C4-2B (cell line): ENCODE data around the gene TPCN2.

Source experiments
- ZFX ChIP-seq: fragments of 450-650 bp; IDR thresholded peaks from 2 replicates; pipeline ENCODE4 v1.6.1; 2017
- TF ChIP-seq, protein P1 (sequence below): fragments of 450-650 bp; conservative IDR thresholded peaks from 2 replicates; pipeline ENCODE4 v1.5.1; 2017; ENCODE audit warnings: mild to moderate bottlenecking

DNA sequence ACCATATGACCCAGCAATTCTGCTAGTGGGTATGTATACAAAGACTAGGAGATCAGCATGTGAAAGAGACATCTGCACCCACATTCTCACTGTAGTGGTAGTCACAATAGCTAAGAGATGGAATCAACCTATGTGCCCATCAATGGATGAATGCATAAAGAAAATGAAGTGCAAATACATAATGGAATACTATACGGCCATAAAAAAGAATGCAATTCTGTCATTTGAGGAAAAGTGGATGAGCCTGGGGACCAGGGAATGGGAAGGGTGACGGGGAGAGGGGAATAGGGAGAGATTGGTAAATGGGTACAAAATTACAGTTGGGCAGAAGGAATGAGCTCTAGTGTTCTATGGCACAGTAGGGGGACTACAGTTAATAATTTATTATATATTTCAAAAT is 80.3 kb downstream of the TPCN2 start:
- TF ChIP-seq, protein P1, sequence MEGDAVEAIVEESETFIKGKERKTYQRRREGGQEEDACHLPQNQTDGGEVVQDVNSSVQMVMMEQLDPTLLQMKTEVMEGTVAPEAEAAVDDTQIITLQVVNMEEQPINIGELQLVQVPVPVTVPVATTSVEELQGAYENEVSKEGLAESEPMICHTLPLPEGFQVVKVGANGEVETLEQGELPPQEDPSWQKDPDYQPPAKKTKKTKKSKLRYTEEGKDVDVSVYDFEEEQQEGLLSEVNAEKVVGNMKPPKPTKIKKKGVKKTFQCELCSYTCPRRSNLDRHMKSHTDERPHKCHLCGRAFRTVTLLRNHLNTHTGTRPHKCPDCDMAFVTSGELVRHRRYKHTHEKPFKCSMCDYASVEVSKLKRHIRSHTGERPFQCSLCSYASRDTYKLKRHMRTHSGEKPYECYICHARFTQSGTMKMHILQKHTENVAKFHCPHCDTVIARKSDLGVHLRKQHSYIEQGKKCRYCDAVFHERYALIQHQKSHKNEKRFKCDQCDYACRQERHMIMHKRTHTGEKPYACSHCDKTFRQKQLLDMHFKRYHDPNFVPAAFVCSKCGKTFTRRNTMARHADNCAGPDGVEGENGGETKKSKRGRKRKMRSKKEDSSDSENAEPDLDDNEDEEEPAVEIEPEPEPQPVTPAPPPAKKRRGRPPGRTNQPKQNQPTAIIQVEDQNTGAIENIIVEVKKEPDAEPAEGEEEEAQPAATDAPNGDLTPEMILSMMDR = no peak
- TF ChIP-seq ZFX = no peak
